CD4-positive, alpha-beta T cell (primary cell): ENCODE results near the gene BRD8. TPM values are rescaled to one million over a fixed set of nuclear protein-coding genes. Genes with fewer than 3 reads are reported as not detected.
"Not testable (repeated sequence)": the region's sequence is repeated elsewhere in the genome, so short reads cannot be mapped to it uniquely, and the experiment has no call there.

Experiments
- ATAC-seq: fragments of 200-7000 bp; cut with Tn5 transposase; one replicate; pipeline ENCODE4 v1.10.0; 2022; ENCODE audit warnings: mild to moderate bottlenecking; ENCODE audit not compliant: poor library complexity
- CTCF ChIA-PET: fragments of 350-600 bp; sonication (Branson Sonifier 250); formaldehyde crosslinking; loops from one replicate; lab custom pipeline; 2021; ENCODE audit warnings: antibody characterized with exemption, inconsistent platforms; lab: Charles Lee
- POLR2A ChIA-PET: fragments of 350-600 bp; sonication (Branson Sonifier 250); formaldehyde crosslinking; loops from one replicate; lab custom pipeline; 2021; ENCODE audit warnings: antibody characterized with exemption, inconsistent platforms; lab: Charles Lee
- DNase-seq, 14 experiments: peaks; one replicate each; pipeline ENCODE4 v3.0.0-alpha.2; 2013 to 2020; ENCODE audit warnings: mixed read lengths in 2 of 14
- H3K27ac ChIP-seq, 2 donors: one replicate each; pipeline versions ENCODE4 v1.5.1 to v1.7.0; 2013; ENCODE audit warnings: low read length in 2 of 2, low read depth in 1 of 2, mild to moderate bottlenecking in 1 of 2
- H3K27me3 ChIP-seq, 2 experiments: 1 replicate in 1 of 2; 2 replicates in 1 of 2; pipeline versions ENCODE4 v1.6.1 to v1.7.0; 2013; ENCODE audit warnings: low read length in 2 of 2, control low read depth in 1 of 2, mild to moderate bottlenecking in 1 of 2, moderate library complexity in 1 of 2; ENCODE audit not compliant: insufficient read depth in 2 of 2, control insufficient read depth in 1 of 2
- H3K36me3 ChIP-seq: one replicate; pipeline ENCODE4 v1.6.1; 2013; ENCODE audit warnings: low read length, control low read depth; ENCODE audit not compliant: insufficient read depth
- H3K4me1 ChIP-seq: one replicate; pipeline ENCODE4 v1.6.1; 2013; ENCODE audit warnings: low read length, control low read depth; ENCODE audit not compliant: insufficient read depth
- H3K4me3 ChIP-seq: one replicate; pipeline ENCODE4 v1.5.1; 2013; ENCODE audit warnings: mild to moderate bottlenecking, low read length, moderate library complexity
- H3K9me3 ChIP-seq, 2 experiments: 1 replicate in 1 of 2; 2 replicates in 1 of 2; pipeline versions ENCODE4 v1.6.1 to v1.7.0; 2013; ENCODE audit warnings: low read length in 2 of 2, mild to moderate bottlenecking in 2 of 2, control low read depth in 1 of 2, moderate library complexity in 1 of 2; ENCODE audit not compliant: control insufficient read depth in 1 of 2, insufficient read depth in 1 of 2
- H3K27ac Mint-ChIP-seq: one replicate; pipeline ENCODE4 v1.8.0; 2020; ENCODE audit warnings: mixed read lengths
- H3K27me3 Mint-ChIP-seq: one replicate; pipeline ENCODE4 v1.8.0; 2021; ENCODE audit warnings: mixed read lengths
- H3K36me3 Mint-ChIP-seq: one replicate; pipeline ENCODE4 v1.8.0; 2021; ENCODE audit warnings: low read depth, mixed read lengths
- H3K4me1 Mint-ChIP-seq: one replicate; pipeline ENCODE4 v1.8.0; 2021; ENCODE audit warnings: low read depth, mixed read lengths
- H3K4me3 Mint-ChIP-seq: one replicate; pipeline ENCODE4 v1.8.0; 2020; ENCODE audit warnings: mild to moderate bottlenecking, mixed read lengths
- H3K9me3 Mint-ChIP-seq: one replicate; pipeline ENCODE4 v1.8.0; 2020; ENCODE audit warnings: mixed read lengths
- intact Hi-C, 2 experiments: fragments of 100-400 bp; cut with DNase I in 1 of 2; cut with micrococcal nuclease in 1 of 2; formaldehyde crosslinking; loops; one replicate each; pipeline versions ENCODE4 v1.15.1 to v1.9.0; 2023 to 2025; cut with DNase I, micrococcal nuclease
- total RNA-seq, 174 experiments: library from RNA in 2 of 174; stranded (reverse) in 2 of 174; gene quantifications; one replicate each; pipeline ENCODE4 v1.2.3 and lab custom pipeline; 2021 to 2026
- TF ChIP-seq, protein P1 (sequence below): fragments of 200-600 bp; IDR thresholded peaks from one replicate; pipeline ENCODE4 v1.8.0; 2022; ENCODE audit warnings: antibody characterized with exemption, mild to moderate bottlenecking

Gene BRD8
- total RNA-seq, 2 experiments from 2014 or later: 6.9 to 9.6 TPM

- H3K4me3 ChIP-seq: no peak overlapping the region
- ATAC-seq (no peak), DNase-seq (no peak)
- H3K4me3 Mint-ChIP-seq: no peak overlapping the region
- POLR2A ChIA-PET: no interaction called here
- no peak overlapping the region for H3K27ac ChIP-seq
- TF ChIP-seq, protein P1, sequence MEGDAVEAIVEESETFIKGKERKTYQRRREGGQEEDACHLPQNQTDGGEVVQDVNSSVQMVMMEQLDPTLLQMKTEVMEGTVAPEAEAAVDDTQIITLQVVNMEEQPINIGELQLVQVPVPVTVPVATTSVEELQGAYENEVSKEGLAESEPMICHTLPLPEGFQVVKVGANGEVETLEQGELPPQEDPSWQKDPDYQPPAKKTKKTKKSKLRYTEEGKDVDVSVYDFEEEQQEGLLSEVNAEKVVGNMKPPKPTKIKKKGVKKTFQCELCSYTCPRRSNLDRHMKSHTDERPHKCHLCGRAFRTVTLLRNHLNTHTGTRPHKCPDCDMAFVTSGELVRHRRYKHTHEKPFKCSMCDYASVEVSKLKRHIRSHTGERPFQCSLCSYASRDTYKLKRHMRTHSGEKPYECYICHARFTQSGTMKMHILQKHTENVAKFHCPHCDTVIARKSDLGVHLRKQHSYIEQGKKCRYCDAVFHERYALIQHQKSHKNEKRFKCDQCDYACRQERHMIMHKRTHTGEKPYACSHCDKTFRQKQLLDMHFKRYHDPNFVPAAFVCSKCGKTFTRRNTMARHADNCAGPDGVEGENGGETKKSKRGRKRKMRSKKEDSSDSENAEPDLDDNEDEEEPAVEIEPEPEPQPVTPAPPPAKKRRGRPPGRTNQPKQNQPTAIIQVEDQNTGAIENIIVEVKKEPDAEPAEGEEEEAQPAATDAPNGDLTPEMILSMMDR: no peak
- no peaks in the 10 kb centered on the region for H3K27me3 ChIP-seq
- CTCF ChIA-PET: no interaction called here
- H3K36me3 ChIP-seq: no peaks in the 10 kb centered on the region
- no peak overlapping the region for H3K27ac Mint-ChIP-seq
- no peaks in the 10 kb centered on the region for H3K36me3 Mint-ChIP-seq
- intact Hi-C loops: no loop called here
- no peaks in the 10 kb centered on the region for H3K27me3 Mint-ChIP-seq
- H3K4me1 ChIP-seq: no peaks in the 10 kb centered on the region
- H3K9me3 ChIP-seq: no peaks in the 10 kb centered on the region
- H3K9me3 Mint-ChIP-seq: no peaks in the 10 kb centered on the region
- no peaks in the 10 kb centered on the region for H3K4me1 Mint-ChIP-seq
Observed at GRCh38 chr5:138148811-138149210, 29.6 kb downstream of the BRD8 start.

- H3K27me3 Mint-ChIP-seq: peaks cover 16% of the 10 kb centered on the region
- DNase-seq, H3K4me1 Mint-ChIP-seq, H3K4me3 Mint-ChIP-seq, H3K27ac ChIP-seq, H3K4me1 ChIP-seq, H3K9me3 Mint-ChIP-seq, ATAC-seq, intact Hi-C loops, H3K9me3 ChIP-seq, H3K36me3 ChIP-seq, H3K27me3 ChIP-seq, H3K36me3 Mint-ChIP-seq, H3K4me3 ChIP-seq, H3K27ac Mint-ChIP-seq: not testable (repeated sequence)
- CTCF ChIA-PET: interaction anchor here (1.2 kb wide), 1 partner anchor 10 kb away, joined by 4 read pairs; no protein-coding TSS in a partner anchor
- POLR2A ChIA-PET: interaction anchor here (0.5 kb wide), 1 partner anchor 45 kb away, joined by 3 read pairs; no protein-coding TSS in a partner anchor
Observed at GRCh38 chr5:138143578-138143977, 34.9 kb downstream of the BRD8 start.

GRCh38 chr5:138141734-138142133 is 36.7 kb downstream of the BRD8 start:
- H3K4me1 Mint-ChIP-seq: no peaks in the 10 kb centered on the region
- no peak overlapping the region for H3K4me3 Mint-ChIP-seq
- ATAC-seq: no peak
- Histone ChIP-seq H3K9me3 (no peaks in the 10 kb centered on the region), H3K27ac (no peak overlapping the region), H3K27me3 (peaks cover 3 to 7% of the 10 kb centered on the region in 2 experiments), H3K4me1 (peaks cover 3% of the 10 kb centered on the region), H3K36me3 (no peaks in the 10 kb centered on the region), H3K4me3 (no peak overlapping the region)
- ChIA-PET CTCF (interaction anchor here (0.8 kb wide), 1 partner anchor 8 kb away, joined by 3 read pairs; no protein-coding TSS in a partner anchor), POLR2A (no interaction called here)
- DNase-seq: no peak
- H3K36me3 Mint-ChIP-seq: no peaks in the 10 kb centered on the region
- H3K9me3 Mint-ChIP-seq: no peaks in the 10 kb centered on the region
- H3K27ac Mint-ChIP-seq: no peak overlapping the region
- intact Hi-C loops: no loop called here
- TF ChIP-seq, protein P1: no peak
- peaks cover 25% of the 10 kb centered on the region for H3K27me3 Mint-ChIP-seq

- no peak overlapping the region for H3K4me3 ChIP-seq
- Mint-ChIP-seq H3K9me3 (no peaks in the 10 kb centered on the region), H3K4me1 (no peaks in the 10 kb centered on the region), H3K27ac (no peak overlapping the region), H3K27me3 (peaks cover 33% of the 10 kb centered on the region), H3K4me3 (no peak overlapping the region), H3K36me3 (no peaks in the 10 kb centered on the region)
- TF ChIP-seq, protein P1: no peak
- ATAC-seq (no peak), DNase-seq (no peak)
- H3K9me3 ChIP-seq: no peaks in the 10 kb centered on the region
- peaks cover 3% of the 10 kb centered on the region for H3K4me1 ChIP-seq
- no peaks in the 10 kb centered on the region for H3K36me3 ChIP-seq
- H3K27me3 ChIP-seq: peaks cover 3 to 10% of the 10 kb centered on the region in 2 experiments
- no peak overlapping the region for H3K27ac ChIP-seq
- ChIA-PET CTCF (no interaction called here), POLR2A (no interaction called here)
- intact Hi-C loops: no loop called here
Observed at GRCh38 chr5:138140268-138140667, 38.2 kb downstream of the BRD8 start.
